OCI-M2 (cell line): ENCODE results near the gene TMEM89.

Experiments
- DNase-seq: peaks from one replicate; lab custom pipeline; 2025; ENCODE audit not compliant: unreplicated experiment; lab: John Stamatoyannopoulos, UW

TMEM89 gene

GRCh38 chr3:48619541-48620524 is 1.7 kb downstream of the TMEM89 start:
- no peak for DNase-seq

GRCh38 chr3:48617559-48617958 is 4.0 kb downstream of the TMEM89 start:
- DNase-seq = no peak

- no peak for DNase-seq
Measured at GRCh38 chr3:48614044-48614443, 7.5 kb downstream of the TMEM89 start.

GRCh38 chr3:48612309-48612708 is 9.3 kb downstream of the TMEM89 start:
- no peak for DNase-seq

- peak; percentile 32 for DNase-seq
Measured at GRCh38 chr3:48609088-48610005, 12.2 kb downstream of the TMEM89 start, which contains the start of gene UQCRC1. Gene UQCRC1 (minus strand): TSS chr3:48609646. CDS start chr3:48609620, 26 bp downstream.

- DNase-seq = no peak
Measured at GRCh38 chr3:48607519-48607918, 14.1 kb downstream of the TMEM89 start.

GRCh38 chr3:48601622-48601994 is 20.0 kb downstream of the TMEM89 start:
- DNase-seq = no peak

- DNase-seq = no peak
Measured at GRCh38 chr3:48600711-48601621, 20.6 kb downstream of the TMEM89 start.

- no peak for DNase-seq
Measured at GRCh38 chr3:48599509-48600285, 21.9 kb downstream of the TMEM89 start.

- DNase-seq = no peak
Measured at GRCh38 chr3:48599077-48599501, 22.5 kb downstream of the TMEM89 start.

GRCh38 chr3:48598323-48599076 is 23.1 kb downstream of the TMEM89 start:
- no peak for DNase-seq

- no peak for DNase-seq
Measured at GRCh38 chr3:48597408-48597800, 24.2 kb downstream of the TMEM89 start.

- DNase-seq = no peak
Measured at GRCh38 chr3:48596676-48597407, 24.7 kb downstream of the TMEM89 start.

- DNase-seq = no peak
Measured at GRCh38 chr3:48596157-48596556, 25.4 kb downstream of the TMEM89 start.

GRCh38 chr3:48595526-48596121 is 25.9 kb downstream of the TMEM89 start:
- DNase-seq = no peak

GRCh38 chr3:48595075-48595525 is 26.5 kb downstream of the TMEM89 start, which contains the start of gene COL7A1:
Gene COL7A1 (minus strand): TSS chr3:48595329. CDS start chr3:48595159, 170 bp downstream.
- DNase-seq = no peak

GRCh38 chr3:48594417-48595049 is 27.0 kb downstream of the TMEM89 start:
- DNase-seq = no peak
